H1 (cell line): ENCODE measurements around the gene NTMT1. TPM values are rescaled to one million over a fixed set of nuclear protein-coding genes. Genes with fewer than 3 reads are reported as not detected.

Experiments used
- CTCF ChIA-PET: fragments of 300-600 bp; sonication (Branson Sonifier 250); formaldehyde crosslinking; loops from one replicate; lab custom pipeline; 2021; ENCODE audit not compliant: partially characterized antibody; lab: Charles Lee
- POLR2A ChIA-PET: fragments of 300-600 bp; sonication (Branson Sonifier 250); formaldehyde crosslinking; loops from one replicate; lab custom pipeline; 2021; ENCODE audit warnings: inconsistent platforms; ENCODE audit not compliant: partially characterized antibody; lab: Charles Lee
- DNase-seq, 2 experiments: peaks; one replicate each; pipeline versions ENCODE4 v3.0.0 to v3.0.0-alpha.2; 2010 to 2022; ENCODE audit warnings: low spot score in 2 of 2, low read depth in 1 of 2, mixed read lengths in 1 of 2
- FAIRE-seq: peaks from 2 replicates; lab custom pipeline; 2011; peaks lifted over from hg19 to GRCh38; lab: Jason Lieb, UNC
- H2AFZ ChIP-seq: 2 replicates; pipeline ENCODE4 v1.8.1; 2012; ENCODE audit warnings: low read length, inconsistent platforms
- H2AK5ac ChIP-seq: 2 replicates; pipeline ENCODE4 v1.6.1; 2013; ENCODE audit warnings: low read depth, low read length
- H2BK120ac ChIP-seq: replicated peaks from 2 replicates; pipeline ENCODE3; 2013; ENCODE audit warnings: low read depth, low read length, inconsistent platforms
- H2BK12ac ChIP-seq: 2 replicates; pipeline ENCODE4 v1.6.1; 2013; ENCODE audit warnings: low read depth, low read length
- H2BK15ac ChIP-seq: 2 replicates; pipeline ENCODE4 v1.6.1; 2013; ENCODE audit warnings: low read length
- H2BK20ac ChIP-seq: 2 replicates; pipeline ENCODE4 v1.6.1; 2013; ENCODE audit warnings: low read length
- H2BK5ac ChIP-seq: 2 replicates; pipeline ENCODE4 v1.6.1; 2013; ENCODE audit warnings: low read depth, low read length
- H3K14ac ChIP-seq: 2 replicates; pipeline ENCODE4 v1.6.1; 2013; ENCODE audit warnings: inconsistent platforms; ENCODE audit not compliant: insufficient read length
- H3K18ac ChIP-seq: 2 replicates; pipeline ENCODE4 v1.6.1; 2013; ENCODE audit warnings: low read length; ENCODE audit errors: extremely low read depth
- H3K23ac ChIP-seq: 2 replicates; pipeline ENCODE4 v1.6.1; 2013; ENCODE audit warnings: inconsistent platforms; ENCODE audit not compliant: insufficient read length
- H3K23me2 ChIP-seq: 2 replicates; pipeline ENCODE4 v1.6.1; 2013; ENCODE audit warnings: low read depth, low read length
- H3K27ac ChIP-seq: 2 replicates; pipeline ENCODE4 v1.6.1; 2011; ENCODE audit warnings: low read depth, low read length, inconsistent platforms
- H3K27me3 ChIP-seq, 4 experiments: replicated peaks in 1 of 4; 1 replicate in 1 of 4; 2 replicates in 3 of 4; pipeline versions ENCODE4 v1.6.1 to v1.8.1; 2011 to 2013; ENCODE audit warnings: low read length in 3 of 4, mild to moderate bottlenecking in 3 of 4, inconsistent platforms in 2 of 4, mixed read lengths in 2 of 4, moderate library complexity in 1 of 4; ENCODE audit not compliant: control insufficient read depth in 3 of 4, insufficient read depth in 3 of 4; ENCODE audit errors: extremely low read depth in 1 of 4
- H3K36me3 ChIP-seq, 4 experiments: 2 replicates each; pipeline versions ENCODE4 v1.6.1 to v1.8.1; 2011 to 2013; ENCODE audit warnings: mild to moderate bottlenecking in 4 of 4, low read length in 3 of 4, moderate library complexity in 2 of 4, control low read depth in 1 of 4, inconsistent platforms in 1 of 4; ENCODE audit not compliant: insufficient read depth in 4 of 4, control insufficient read depth in 2 of 4
- H3K4ac ChIP-seq: replicated peaks from 2 replicates; pipeline ENCODE3; 2013; ENCODE audit warnings: low read length, low read depth, mixed read lengths, inconsistent platforms; ENCODE audit not compliant: insufficient read length
- H3K4me1 ChIP-seq, 4 experiments: replicated peaks in 1 of 4; 1 replicate in 1 of 4; 2 replicates in 3 of 4; pipeline versions ENCODE4 v1.6.1 to v1.8.1; 2011 to 2013; ENCODE audit warnings: low read length in 3 of 4, inconsistent platforms in 2 of 4, mixed read lengths in 1 of 4; ENCODE audit not compliant: insufficient read depth in 4 of 4, control insufficient read depth in 3 of 4
- H3K4me2 ChIP-seq, 2 experiments: 2 replicates each; pipeline versions ENCODE4 v1.6.1 to v1.8.1; 2011 to 2013; ENCODE audit warnings: low read depth in 2 of 2, low read length in 2 of 2, control low read depth in 1 of 2, inconsistent platforms in 1 of 2, mild to moderate bottlenecking in 1 of 2; ENCODE audit not compliant: insufficient read depth in 1 of 2
- H3K4me3 ChIP-seq, 4 experiments: fragments of 200-600, 300-600 bp in 1 of 4; sonication (generic), shearing (Covaris generic), sonication (Bioruptor Twin) in 1 of 4; 2 replicates each; pipeline versions ENCODE4 v1.5.1 to v1.8.1; 2011 to 2016; ENCODE audit warnings: low read length in 4 of 4, low read depth in 3 of 4, control low read depth in 2 of 4, inconsistent platforms in 2 of 4, mild to moderate bottlenecking in 2 of 4, mixed read lengths in 1 of 4, moderate library complexity in 1 of 4; ENCODE audit not compliant: insufficient read depth in 2 of 4; ENCODE audit errors: extremely low read depth in 1 of 4
- H3K56ac ChIP-seq: replicated peaks from 2 replicates; pipeline ENCODE3; 2013; ENCODE audit warnings: low read depth, mild to moderate bottlenecking, mixed read lengths, low read length, inconsistent platforms; ENCODE audit not compliant: insufficient read length
- H3K79me1 ChIP-seq: 2 replicates; pipeline ENCODE4 v1.6.1; 2013; ENCODE audit warnings: low read depth, low read length, control low read depth
- H3K79me2 ChIP-seq, 2 experiments: 2 replicates each; pipeline versions ENCODE4 v1.6.1 to v1.8.1; 2012 to 2013; ENCODE audit warnings: low read length in 2 of 2, mild to moderate bottlenecking in 2 of 2, inconsistent platforms in 1 of 2; ENCODE audit not compliant: insufficient read depth in 2 of 2, control insufficient read depth in 1 of 2
- H3K9ac ChIP-seq, 4 experiments: replicated peaks in 1 of 4; 1 replicate in 1 of 4; 2 replicates in 3 of 4; pipeline versions ENCODE4 v1.6.1 to v1.8.1; 2011 to 2013; ENCODE audit warnings: low read depth in 3 of 4, low read length in 3 of 4, control low read depth in 2 of 4, mild to moderate bottlenecking in 2 of 4, moderate library complexity in 2 of 4, inconsistent platforms in 1 of 4; ENCODE audit errors: extremely low read depth in 1 of 4
- H3K9me3 ChIP-seq, 2 experiments: 2 replicates each; pipeline versions ENCODE4 v1.6.1 to v1.8.1; 2012 to 2013; ENCODE audit warnings: mild to moderate bottlenecking in 2 of 2, moderate library complexity in 2 of 2, control low read depth in 1 of 2, inconsistent platforms in 1 of 2, low read depth in 1 of 2, low read length in 1 of 2, mixed read lengths in 1 of 2; ENCODE audit not compliant: insufficient read depth in 2 of 2
- H4K20me1 ChIP-seq, 2 experiments: replicated peaks in 1 of 2; 2 replicates each; pipeline versions ENCODE3 to v1.8.1; 2011 to 2013; ENCODE audit warnings: inconsistent platforms in 2 of 2, low read length in 2 of 2, mild to moderate bottlenecking in 1 of 2; ENCODE audit not compliant: insufficient read depth in 2 of 2, control insufficient read depth in 1 of 2
- H4K5ac ChIP-seq: 2 replicates; pipeline ENCODE4 v1.6.1; 2013; ENCODE audit warnings: low read length, low read depth, mixed read lengths, inconsistent platforms; ENCODE audit not compliant: insufficient read length
- H4K8ac ChIP-seq: 2 replicates; pipeline ENCODE4 v1.8.0; 2013; ENCODE audit warnings: mild to moderate bottlenecking, moderate library complexity, low read length, inconsistent platforms; ENCODE audit not compliant: insufficient read depth; ENCODE audit errors: extremely low read depth
- H4K91ac ChIP-seq: replicated peaks from 2 replicates; pipeline ENCODE3; 2013; ENCODE audit warnings: low read length, mixed read lengths, inconsistent platforms; ENCODE audit not compliant: insufficient read length
- WGBS, 2 experiments: shearing (Covaris generic) in 1 of 2; methylation state at CpG; one replicate each; pipeline versions ENCODE4 v1.1.6 to v1.1.7; 2013 to 2015; ENCODE audit warnings: low lambda C conversion rate in 2 of 2, mixed read lengths in 2 of 2, inconsistent platforms in 1 of 2, low coverage in 1 of 2, missing lambda C conversion rate in 1 of 2; ENCODE audit not compliant: insufficient replicate concordance in 2 of 2, insufficient coverage in 1 of 2, insufficient read length in 1 of 2; ENCODE audit errors: extremely low coverage in 1 of 2, missing lambda C conversion rate in 1 of 2; 5-methylcytosine and 5-hydroxymethylcytosine counted together
- polyA plus RNA-seq, 7 experiments: library from polyadenylated mRNA; depleted of rRNA in 3 of 7; stranded (reverse) in 5 of 7; unstranded in 2 of 7; fragments of >200 nt in 5 of 7; fragments of 200-250 nt in 2 of 7; gene quantifications; 1 replicate in 5 of 7; 2 replicates in 1 of 7; 4 replicates in 1 of 7; pipeline versions ENCODE4 v1.2.1 to v1.2.3, GENCODE V29; 2011 to 2013; ENCODE audit warnings: missing spikeins in 2 of 7, mixed read lengths in 2 of 7
- total RNA-seq: library from RNA; stranded (reverse); fragmentation: NEBNext Ultra II Directional; extraction: Animal tissue kit (Norgen Biotek cat#: 25700); gene quantifications from 2 replicates; pipeline ENCODE4 v1.2.1, GENCODE V29; 2021

The NTMT1 gene
- total and polyA plus RNA-seq, 2 of the 8 experiments (the other 6 are each of a cell fraction or from before 2014, with no cell fraction given), result 66.8 to 70.2 TPM

GRCh38 chr9:129587487-129588262 is 38.3 kb upstream of the NTMT1 start:
- Histone ChIP-seq H3K14ac (no peak overlapping the region), H3K27ac (no peak overlapping the region), H2BK20ac (no peak overlapping the region), H4K91ac (no peak overlapping the region), H3K18ac (no peak overlapping the region), H2BK5ac (0 out of 2 replicates have a peak overlapping the region, but pooled peaks have one; percentile 35), H2AK5ac (no peak overlapping the region), H3K4me2 (no peak overlapping the region), H3K36me3 (no peaks in the 10 kb centered on the region), H3K56ac (no peak overlapping the region), H2BK15ac (no peak overlapping the region), H3K27me3 (peaks cover 0 to 3% (median 0%) of the 10 kb centered on the region in 4 experiments; a peak in 2 of 7 replicates), H4K5ac (no peak overlapping the region), H2AFZ (no peak overlapping the region), H3K4me3 (no peak overlapping the region), H3K4me1 (peaks cover 0 to 8% (median 6%) of the 10 kb centered on the region in 4 experiments; a peak in 4 of 7 replicates), H3K23me2 (peaks cover 2% of the 10 kb centered on the region; the same call in 1 of the 2 replicates), H3K23ac (no peak overlapping the region), H3K9ac (no peak overlapping the region), H3K4ac (no peak overlapping the region), H2BK12ac (no peak overlapping the region), H3K9me3 (no peaks in the 10 kb centered on the region), H3K79me1 (no peaks in the 10 kb centered on the region), H4K8ac (no peak overlapping the region; the same call in 1 of the 2 replicates), H3K79me2 (no peaks in the 10 kb centered on the region), H4K20me1 (no peaks in the 10 kb centered on the region), H2BK120ac (no peak overlapping the region)
- WGBS, 2 experiments, result 88% methylated on average over 19 of the region's 23 CpGs; no CpG with 5 or more reads in 1 of the 2 experiments
- POLR2A ChIA-PET, result interaction anchor here (0.9 kb wide), 1 partner anchor 406 kb away, joined by 3 read pairs; no protein-coding TSS in a partner anchor
- CTCF ChIA-PET, result interaction anchor here (1.0 to 7.0 kb wide), 14 partner anchors 9 to 449 kb away, joined by 3 to 37 read pairs (median 5); no protein-coding TSS in a partner anchor
- FAIRE-seq, result no peak
- DNase-seq, result no peak
